GM18858 (cell line): ENCODE results near the gene PLCD4.

Source experiments
- ATAC-seq: cut with Tn5 transposase; IDR thresholded peaks from one replicate; pipeline ENCODE4 v1.9.1; 2021; ENCODE audit not compliant: unreplicated experiment

The PLCD4 gene

GRCh38 chr2:218607436-218608115, at the start of gene PLCD4:
TSS of gene PLCD4 (plus strand) at chr2:218607899. CDS start at chr2:218615740, 7,841 bp downstream.
- ATAC-seq, result no peak

DNA sequence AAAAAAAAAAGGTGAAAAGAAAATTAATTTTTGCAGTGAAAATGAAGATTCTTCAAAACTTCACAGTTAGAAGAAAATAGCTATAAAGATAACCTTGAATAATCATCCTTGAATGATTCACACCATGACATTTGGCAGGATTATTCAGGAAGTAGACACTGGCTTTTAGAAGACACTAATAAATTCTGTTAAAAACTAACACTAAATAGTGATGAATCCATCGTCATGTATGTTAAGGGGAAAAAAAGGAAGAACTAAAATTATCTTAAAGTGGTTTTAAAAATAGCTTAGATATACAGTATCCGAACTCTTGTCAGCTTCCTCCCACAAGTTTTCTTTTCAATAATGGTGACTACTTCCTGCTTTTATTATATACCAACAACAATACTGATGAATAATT, 49.8 kb upstream of the PLCD4 start:
- no peak for ATAC-seq

GRCh38 chr2:218558986-218559385, 48.7 kb upstream of the PLCD4 start:
- ATAC-seq, result no peak

DNA sequence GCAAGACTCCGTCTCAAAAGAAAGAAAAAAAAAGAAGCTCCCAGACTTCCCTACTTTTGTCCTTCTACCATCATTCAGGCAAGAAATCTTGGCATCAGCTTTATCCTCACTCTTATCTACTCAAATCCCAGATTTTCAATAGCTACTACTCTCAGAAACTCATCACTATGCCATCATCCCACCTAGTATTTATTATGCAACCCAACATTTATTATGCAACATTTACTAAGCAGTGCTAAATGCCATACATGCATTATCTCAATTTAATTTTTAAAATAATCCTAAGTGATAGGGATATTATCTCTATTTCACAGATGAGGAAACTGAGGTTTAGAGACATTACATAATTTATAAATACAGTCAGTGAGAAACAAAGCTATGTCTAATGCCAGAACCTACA, 43.6 kb upstream of the PLCD4 start:
- ATAC-seq, result no peak

DNA sequence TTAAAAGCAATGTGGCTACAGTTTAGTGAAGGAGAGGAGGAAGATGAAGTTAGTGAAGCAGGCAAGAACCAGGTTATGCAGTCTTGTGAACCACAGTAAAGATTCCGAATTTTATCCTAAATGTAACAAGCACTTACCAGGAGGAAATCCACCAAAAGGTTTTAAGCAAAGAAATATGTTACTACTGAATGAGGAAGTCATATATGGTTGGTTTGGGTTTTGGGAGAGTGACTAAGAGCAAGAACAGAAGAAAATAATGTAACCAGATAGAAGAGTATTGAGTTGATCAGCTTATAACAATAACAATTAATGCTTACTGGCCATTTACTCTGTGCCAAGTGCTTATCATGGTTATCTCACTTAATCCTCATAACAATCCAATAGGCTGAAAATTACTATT, 41.4 kb upstream of the PLCD4 start:
- no peak for ATAC-seq

- peak; percentile 14 for ATAC-seq
Measured at GRCh38 chr2:218567797-218568189, 39.9 kb upstream of the PLCD4 start.

DNA sequence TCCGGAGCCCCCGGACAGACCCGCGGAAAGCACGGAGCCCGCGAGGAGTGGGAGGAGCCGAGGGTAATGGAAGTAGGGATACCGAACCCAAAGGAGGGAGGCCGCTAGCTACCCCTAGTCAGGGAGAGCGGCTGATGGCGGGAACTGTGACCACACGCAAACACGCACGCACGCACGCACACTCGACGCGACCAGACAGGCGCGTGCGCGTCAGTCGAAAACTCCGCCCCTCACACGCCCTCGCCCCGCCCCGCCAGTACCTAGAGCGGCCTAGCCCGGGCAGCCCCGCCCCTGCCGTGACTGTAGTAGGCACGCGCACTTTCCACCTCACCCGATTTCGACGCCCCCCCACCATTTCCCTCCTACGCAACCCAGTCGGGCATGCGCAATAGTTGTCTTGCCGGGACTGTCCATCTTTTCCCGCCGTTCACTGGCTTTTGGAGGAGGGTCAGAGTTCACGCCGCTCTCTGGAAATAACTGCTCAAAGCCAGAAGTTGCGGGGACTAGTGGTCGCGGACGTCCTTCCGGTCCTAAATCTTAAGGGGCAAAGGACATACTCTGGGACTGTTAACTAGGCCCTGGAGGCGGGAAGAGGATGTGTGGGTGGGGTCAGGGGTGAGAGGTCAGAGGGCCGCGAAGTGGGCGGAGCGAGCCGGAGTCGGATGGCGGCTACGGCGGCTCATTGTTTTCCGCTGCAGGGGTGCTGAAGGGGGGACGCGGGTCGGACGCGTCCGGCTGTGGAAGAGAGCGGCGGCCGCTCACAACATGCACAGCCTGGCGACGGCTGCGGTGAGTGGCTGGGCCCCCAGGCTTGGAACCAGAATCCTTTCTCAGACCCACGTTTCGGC, 39.3 kb upstream of the PLCD4 start, which contains the start of the genes CNOT9 and USP37:
Gene CNOT9 (plus strand): TSS at position 650 of the 848 bp plus-strand sequence. CDS start 116 bp downstream, at position 766.
Gene USP37 (minus strand): TSS at position 162 of the 848 bp plus-strand sequence. CDS start 9,698 bp downstream, outside the sequence.
- ATAC-seq, result peak; percentile 44

GRCh38 chr2:218569038-218569431, 38.7 kb upstream of the PLCD4 start:
- no peak for ATAC-seq

DNA sequence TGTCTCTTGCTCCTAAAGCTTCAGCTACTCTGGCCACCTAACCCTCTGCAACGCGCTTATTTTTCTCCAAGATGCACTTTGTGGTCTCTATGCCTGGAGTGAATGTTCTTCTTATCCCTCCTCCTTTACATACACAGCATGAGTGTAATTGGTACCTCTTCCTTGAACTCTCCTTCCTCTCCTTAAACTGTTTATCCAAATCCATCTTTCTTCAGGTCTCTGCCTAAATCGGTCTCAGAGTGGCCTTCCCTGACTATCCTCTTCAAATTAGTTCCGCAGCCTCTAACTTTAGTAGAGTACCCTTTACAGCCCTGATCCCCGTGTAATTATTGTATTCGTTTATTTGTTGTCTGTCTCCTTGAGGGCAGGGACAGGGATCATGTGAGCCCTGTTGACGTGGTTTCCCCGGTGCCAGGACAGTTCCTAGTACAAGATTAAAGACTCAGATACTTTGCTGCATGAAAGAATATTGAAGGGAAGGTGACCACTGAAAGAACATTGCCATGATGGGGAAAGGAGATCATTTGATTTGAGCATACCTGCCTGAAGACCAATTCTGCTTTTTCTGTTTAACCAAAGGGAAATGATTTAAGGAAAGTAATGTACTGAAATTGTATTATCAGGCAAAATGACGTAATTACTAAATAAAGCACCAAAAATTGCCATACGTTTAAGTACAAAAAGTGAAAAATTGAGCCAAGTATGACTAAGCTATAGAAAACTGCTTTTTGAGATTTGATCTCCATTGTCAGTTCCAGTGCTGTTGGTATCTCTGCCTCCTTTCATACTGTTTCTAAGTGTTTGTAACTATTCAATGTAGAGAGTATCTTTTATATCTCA, 37.8 kb upstream of the PLCD4 start:
- no peak for ATAC-seq

GRCh38 chr2:218570850-218571249, 36.8 kb upstream of the PLCD4 start:
- ATAC-seq, result no peak

DNA sequence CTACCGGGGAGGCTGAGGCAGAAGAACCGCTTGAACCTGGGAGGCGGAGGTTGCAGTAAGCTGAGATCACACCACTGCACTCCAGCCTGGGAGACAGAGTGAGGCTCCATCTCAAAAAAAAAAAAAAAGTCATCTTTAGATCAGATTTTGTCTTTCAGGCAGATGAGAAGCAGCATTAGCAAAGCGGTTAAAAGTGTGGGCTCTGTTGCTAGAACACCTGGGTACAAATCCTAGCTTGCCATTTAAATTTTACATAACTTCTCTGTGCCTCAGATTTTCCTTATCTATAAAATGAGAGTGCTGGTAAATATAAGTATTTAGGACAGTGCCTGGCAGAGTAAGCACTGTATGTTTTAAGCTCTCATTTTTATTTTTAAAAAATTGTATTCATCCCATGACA, 30.8 kb upstream of the PLCD4 start:
- no peak for ATAC-seq

- ATAC-seq, result no peak
Measured at GRCh38 chr2:218577482-218578220, 30.0 kb upstream of the PLCD4 start.

GRCh38 chr2:218578272-218578877, 29.3 kb upstream of the PLCD4 start:
- ATAC-seq, result no peak

DNA sequence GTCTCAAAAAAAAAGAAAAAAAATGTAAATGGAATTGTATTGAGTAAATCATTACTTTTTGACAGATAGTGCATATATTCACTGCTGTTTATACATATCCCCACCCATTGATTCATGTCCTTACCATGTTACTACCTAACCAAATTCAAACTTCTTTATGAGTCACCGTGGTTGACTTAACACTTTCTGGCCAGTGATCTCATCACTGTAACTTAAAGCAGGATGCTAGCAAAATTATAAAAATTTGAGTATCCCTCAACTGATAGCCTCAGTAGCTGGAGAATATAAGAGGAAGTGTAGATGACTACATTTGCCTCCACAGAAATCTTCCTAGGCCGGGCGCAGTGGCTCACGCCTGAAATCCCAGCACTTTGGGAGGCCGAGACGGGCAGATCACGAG, 25.6 kb upstream of the PLCD4 start:
- ATAC-seq, result no peak

DNA sequence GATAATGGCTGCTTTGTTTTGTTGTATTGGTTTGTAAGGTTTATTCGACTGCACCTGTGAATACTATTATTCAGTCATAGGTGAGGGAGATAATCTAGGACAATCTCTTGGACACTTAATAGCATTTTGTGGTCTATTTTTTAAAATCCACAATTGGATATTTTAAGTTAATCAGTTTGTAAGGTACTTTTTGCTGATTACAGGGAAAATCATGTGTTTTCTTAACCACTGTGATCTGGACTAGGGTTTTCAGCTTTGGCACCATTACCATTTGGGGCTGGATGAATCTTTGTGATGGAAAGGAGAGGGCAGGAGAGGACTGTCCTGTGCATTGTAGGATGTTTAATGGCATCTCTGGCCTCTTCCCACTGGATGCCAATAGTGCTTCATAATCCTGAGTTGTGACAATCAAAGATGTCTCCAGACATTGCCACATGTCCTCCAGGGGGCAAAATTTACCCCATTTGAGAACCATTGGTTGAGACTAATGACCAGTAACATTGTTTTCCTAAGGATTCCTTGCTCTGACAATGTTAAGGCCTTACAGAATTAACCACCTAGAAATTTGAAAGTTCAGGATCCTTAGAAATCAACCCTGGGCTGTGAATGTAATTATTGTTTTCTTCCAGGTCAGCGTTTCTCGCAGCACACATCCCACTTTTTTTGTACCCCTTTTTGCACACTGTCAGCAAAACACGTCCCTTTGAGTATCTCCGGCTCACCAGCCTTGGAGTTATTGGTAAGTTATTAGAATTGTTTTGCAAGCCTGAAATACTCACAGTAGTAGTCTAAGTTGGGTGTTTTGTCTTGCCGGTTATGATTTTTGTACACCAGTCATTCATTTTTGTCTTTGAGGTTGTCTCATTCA, 23.5 kb upstream of the PLCD4 start:
- ATAC-seq, result no peak

- no peak for ATAC-seq
Measured at GRCh38 chr2:218585541-218585940, 22.2 kb upstream of the PLCD4 start.

DNA sequence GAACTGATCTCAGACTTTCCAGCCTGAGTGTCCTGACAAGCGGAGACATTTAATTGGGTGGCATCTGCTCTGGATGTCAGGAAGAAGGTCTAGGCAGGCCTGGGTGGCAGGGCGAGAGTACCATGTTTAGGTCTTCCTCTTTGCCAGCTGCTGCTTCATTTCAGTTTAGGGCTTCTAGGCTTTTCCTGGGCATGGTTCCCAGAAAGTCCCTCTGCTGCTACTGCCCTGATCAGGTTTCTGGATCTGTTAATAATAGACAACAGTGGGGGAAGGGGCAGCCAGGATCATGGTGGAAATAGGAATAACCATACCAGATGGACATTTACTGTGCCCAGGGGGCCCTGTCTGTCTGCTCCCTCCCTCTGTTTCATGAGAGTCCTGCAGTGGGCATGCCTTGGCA, 2.3 kb upstream of the PLCD4 start:
- ATAC-seq, result no peak

DNA sequence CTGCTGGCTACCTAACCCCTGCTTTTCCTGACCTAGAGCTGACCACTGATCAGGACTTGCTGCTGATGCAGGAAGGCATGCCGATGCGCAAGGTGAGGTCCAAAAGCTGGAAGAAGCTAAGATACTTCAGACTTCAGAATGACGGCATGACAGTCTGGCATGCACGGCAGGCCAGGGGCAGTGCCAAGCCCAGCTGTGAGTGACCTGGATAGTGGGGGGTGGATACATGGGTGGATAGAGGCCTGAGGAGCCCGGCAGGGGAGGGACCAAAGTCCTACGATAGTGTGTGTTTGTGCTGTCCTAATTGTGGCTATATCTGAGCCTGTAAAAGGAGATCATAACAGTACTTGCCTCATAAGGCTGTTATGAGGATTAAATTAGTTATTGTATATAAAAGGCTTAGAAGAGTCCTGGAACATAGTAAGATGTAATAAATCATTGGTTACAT, 8.2 kb downstream of the PLCD4 start:
- ATAC-seq, result no peak
